Activated naive CD4-positive, alpha-beta T cell treated with Interleukin-2 at 50 U/mL for 16 hours (primary cell): Measurements from ENCODE around the gene RPL9.
"Not testable (repeated sequence)": the region's sequence is repeated elsewhere in the genome, so short reads cannot be mapped to it uniquely, and the experiment has no call there.

Experiments used
- DNase-seq: peaks from one replicate; pipeline ENCODE4 v3.0.0-alpha.2; 2020

Gene RPL9

GRCh38 chr4:39464886-39465501 is 6.3 kb upstream of the RPL9 start:
- no peak for DNase-seq

- not testable (repeated sequence) for DNase-seq
Measured at GRCh38 chr4:39458161-39458504, 589 bp downstream of the RPL9 start.

DNA sequence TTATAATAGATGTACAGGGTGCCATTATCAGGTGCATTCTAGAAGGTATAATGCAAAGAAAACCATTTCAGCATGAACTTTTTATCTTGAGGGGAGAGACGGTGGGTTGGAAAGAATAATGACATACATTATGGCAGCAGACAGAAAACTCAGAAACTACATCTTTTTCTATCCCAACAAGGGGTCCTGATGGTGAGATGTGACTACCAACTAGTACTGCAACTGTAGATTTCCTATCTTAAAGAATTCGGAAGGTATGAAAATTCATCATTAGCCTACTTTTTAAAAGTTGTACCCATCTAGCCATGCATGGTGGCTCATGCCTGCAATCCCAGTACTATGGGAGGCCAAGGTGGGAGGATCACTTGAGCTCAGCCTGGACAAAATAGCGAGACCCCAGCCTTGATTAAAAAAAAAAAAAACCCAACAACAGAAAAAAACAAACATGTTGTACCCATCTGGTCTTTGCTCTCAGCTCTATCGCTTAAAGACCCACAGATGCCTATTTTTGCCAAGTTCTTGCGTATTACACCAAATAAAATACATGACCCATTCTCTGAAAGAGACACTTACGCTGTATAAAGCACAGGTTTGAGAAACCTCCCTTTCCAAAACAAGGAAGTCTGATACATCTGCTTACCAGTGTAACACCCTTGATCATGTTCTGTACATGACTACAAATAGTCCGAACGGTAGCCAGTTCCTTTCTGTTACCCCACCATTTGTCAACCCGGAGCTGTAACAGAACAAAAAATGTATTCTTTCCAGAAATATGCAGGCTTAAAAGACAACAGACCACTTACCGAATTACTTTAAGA is 1.6 kb downstream of the RPL9 start:
- no peak for DNase-seq

- no peak for DNase-seq
Measured at GRCh38 chr4:39455486-39455885, 3.2 kb downstream of the RPL9 start.

DNA sequence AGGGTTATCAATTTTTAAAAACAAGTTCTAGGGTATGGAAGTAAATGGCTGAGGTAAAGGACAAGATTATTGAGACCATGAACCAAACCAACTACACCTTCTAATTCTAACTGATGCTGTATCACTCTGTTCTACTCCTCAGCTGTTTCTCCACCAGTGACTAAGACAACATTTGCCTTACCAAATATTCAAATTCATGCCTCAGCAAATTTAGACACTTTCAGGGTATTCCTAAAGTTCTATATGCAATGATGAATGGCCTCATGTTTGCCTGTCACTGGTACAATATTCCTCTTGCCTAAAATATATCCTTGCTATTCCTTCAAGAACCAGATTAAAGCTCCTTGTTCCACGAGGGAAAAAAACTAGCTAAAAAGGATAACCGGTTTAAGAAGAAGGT is 5.0 kb downstream of the RPL9 start:
- DNase-seq: no peak

DNA sequence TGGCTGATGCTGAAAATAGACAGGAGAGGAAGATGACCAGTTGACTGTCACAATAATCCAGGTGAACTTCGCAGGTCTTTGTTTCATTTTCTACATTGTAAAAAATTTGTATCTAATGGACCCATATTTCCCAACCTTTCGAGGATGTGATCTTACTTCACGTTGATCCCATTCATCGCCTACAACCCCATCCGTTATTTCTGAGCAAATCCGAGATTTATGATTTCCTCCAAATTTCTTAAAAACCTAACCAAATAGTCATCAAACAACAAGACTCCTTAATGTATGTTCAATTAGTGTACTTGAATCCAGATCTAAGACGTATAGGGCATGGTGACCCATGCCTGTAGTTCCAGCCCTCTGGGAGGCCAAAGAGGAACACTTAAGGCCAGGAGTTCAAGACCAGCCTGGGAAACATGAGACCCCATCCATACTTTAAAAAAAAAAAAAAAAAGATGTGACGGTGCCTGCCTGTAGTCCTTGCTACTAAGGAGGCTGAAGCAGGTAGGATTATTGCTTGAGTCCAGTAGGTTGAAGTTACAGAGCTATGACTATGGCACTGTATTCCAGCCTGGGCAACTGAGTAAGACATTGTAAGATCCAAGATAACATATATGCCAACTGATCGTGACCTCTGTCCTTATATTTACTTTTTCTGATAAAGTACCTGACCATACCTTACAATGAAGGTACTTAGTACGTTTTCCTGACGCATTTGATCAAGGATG is 5.7 kb downstream of the RPL9 start:
- no peak for DNase-seq

DNA sequence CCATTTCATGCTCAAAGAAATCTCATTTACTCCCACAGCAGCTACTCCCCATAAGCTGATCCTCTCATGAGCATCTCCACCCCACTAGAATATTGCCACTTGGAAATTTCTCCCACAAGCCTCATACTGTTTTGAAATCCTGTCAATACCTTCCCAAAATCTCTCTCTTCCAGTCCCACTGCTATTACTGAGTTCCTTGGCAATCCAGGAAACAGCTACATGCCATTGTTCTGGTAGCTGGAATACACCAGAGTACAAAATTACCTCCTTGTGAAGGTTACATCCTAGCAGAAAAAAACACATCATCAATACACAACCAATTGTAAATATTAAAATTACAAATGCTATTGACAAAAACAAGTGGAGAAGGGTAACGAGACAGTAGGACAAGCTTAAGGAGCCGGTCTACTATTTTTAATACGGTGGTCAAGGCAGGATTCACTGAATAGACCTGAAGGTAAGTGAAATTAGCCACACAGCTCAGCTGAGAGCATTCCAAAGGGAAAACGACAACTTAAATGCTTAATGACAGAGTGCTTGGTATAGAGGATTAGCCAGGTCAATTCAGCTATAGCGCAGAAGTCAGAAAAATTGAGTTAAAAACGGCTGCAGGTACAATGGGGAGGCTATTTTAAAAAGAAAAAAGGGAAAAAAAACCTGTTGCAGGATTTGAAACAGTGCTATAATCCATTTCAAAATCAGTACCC is 6.4 kb downstream of the RPL9 start:
- no peak for DNase-seq

DNA sequence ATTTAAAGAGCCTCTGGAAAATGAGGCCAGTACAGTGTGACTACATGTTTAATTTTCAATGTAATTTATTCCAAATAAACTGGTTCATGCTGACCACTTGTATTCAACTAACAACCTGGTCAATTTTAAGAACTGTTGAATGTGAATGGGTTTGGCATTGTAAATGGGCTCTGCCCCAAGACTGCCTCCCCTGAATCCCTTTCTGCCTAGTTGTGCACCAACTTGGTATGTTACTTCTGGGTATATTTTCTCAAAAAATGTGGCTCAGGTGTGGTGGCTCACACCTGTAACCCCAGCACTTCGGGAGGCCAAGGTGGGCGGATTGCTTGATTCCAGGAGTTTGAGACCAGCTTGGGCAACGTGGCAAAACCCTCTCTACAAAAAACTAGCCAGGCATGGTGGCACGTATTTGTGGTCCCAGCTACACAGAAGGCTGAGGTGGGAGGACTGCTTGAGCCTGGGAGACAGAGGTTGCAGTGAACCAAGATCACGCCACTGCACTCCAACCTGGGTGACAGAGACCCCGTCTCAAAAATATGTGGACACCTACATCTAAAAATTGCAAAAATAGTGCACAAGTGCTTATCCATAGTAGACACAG is 7.2 kb downstream of the RPL9 start:
- no peak for DNase-seq

DNA sequence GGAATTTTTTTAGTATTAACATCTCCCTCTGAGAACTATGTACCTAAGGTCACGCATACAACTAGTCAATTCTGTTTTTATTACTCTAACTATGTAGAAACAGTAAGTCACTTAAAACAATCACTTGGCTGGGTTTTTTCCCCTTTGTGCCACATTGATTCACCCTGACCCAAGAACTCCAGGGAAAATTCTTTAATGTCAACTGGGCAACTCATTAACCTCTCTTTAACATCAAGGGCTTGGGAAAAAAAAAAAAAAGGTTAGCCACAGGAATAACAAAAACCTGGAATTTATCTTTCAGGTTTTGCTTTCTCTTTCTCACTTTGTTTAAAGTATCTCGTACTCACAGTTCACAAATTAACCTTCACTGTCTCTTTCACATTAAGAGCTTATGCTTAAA is 8.1 kb downstream of the RPL9 start:
- no peak for DNase-seq

DNA sequence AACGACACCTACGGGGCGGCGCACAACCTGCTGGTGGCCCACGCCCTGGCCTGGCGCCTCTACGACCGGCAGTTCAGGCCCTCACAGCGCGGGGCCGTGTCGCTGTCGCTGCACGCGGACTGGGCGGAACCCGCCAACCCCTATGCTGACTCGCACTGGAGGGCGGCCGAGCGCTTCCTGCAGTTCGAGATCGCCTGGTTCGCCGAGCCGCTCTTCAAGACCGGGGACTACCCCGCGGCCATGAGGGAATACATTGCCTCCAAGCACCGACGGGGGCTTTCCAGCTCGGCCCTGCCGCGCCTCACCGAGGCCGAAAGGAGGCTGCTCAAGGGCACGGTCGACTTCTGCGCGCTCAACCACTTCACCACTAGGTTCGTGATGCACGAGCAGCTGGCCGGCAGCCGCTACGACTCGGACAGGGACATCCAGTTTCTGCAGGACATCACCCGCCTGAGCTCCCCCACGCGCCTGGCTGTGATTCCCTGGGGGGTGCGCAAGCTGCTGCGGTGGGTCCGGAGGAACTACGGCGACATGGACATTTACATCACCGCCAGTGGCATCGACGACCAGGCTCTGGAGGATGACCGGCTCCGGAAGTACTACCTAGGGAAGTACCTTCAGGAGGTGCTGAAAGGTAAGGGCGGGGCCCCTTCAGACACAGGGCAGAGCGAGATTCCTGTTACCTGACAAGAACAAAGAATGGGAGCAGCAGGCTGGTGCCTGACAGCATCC is 11.7 kb downstream of the RPL9 start:
- DNase-seq: peak; percentile 16

GRCh38 chr4:39446483-39446841 is 12.3 kb downstream of the RPL9 start:
- no peak for DNase-seq

GRCh38 chr4:39442998-39443397 is 15.7 kb downstream of the RPL9 start:
- no peak for DNase-seq

GRCh38 chr4:39441593-39441992 is 17.1 kb downstream of the RPL9 start:
- no peak for DNase-seq

GRCh38 chr4:39435659-39436563 is 22.8 kb downstream of the RPL9 start:
- DNase-seq: no peak

GRCh38 chr4:39433878-39434492 is 24.7 kb downstream of the RPL9 start:
- DNase-seq: no peak

GRCh38 chr4:39429476-39430334 is 29.0 kb downstream of the RPL9 start:
- no peak for DNase-seq

- DNase-seq: no peak
Measured at GRCh38 chr4:39427520-39428114, 31.1 kb downstream of the RPL9 start.

DNA sequence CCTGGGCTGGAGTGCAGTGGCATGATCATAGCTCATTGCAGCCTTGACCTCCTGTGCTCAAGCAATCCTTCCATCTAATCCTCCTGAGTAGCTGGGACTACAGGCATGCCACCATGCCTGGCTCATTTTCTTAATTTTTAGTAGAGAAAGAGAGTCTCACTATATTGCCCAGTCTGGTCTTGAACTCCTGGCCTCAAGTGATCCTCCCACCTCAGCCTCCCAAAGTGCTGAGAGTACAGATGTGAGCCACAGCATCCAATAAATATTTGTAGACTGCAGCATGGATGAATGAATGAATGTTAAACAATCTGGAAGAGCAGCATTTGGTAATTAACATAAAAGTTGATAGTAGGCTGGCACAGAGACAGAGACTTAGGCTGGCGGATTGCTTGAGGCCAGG is 32.0 kb downstream of the RPL9 start:
- no peak for DNase-seq

DNA sequence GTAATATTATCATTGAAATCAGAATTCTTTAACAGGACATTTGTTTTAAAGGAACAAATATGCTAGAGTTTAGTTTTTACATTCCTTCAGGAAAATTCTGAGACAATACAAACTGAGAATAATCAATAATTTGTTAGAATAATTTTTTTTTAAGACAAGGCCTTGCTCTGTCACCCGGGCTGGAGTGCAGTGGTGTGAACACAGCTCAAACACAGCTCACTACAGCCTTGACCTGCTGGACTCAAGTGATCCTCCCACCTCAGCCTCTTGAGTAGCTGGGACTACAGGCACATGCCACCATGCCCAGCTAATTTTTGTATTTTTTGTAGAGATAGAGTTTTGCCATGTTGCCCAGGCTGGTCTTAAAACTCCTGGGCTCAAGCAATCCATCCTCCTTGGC is 33.4 kb downstream of the RPL9 start:
- DNase-seq: not testable (repeated sequence)
